Sigmoid colon (tissue), 7 donors: ENCODE results near the gene UBAP1. TPM values are rescaled to one million over a fixed set of nuclear protein-coding genes. Genes with fewer than 3 reads are reported as not detected.

Experiments used
- DNase-seq: peaks from one replicate; pipeline ENCODE4 v3.0.0-alpha.2; 2019
- H3K27ac ChIP-seq, 4 donors: fragments of 200-600 bp; sonication (generic); one replicate each; pipeline ENCODE4 v1.5.1; 2016 to 2019; ENCODE audit warnings: mild to moderate bottlenecking in 1 of 4
- H3K27me3 ChIP-seq, 3 donors: fragments of 200-600 bp; sonication (generic); one replicate each; pipeline ENCODE4 v1.5.1; 2019; ENCODE audit warnings: mild to moderate bottlenecking in 1 of 3
- H3K36me3 ChIP-seq, 4 donors: fragments of 200-600 bp; sonication (generic); one replicate each; pipeline ENCODE4 v1.5.1; 2016 to 2019
- H3K4me1 ChIP-seq, 4 donors: fragments of 200-600 bp; sonication (generic); one replicate each; pipeline ENCODE4 v1.5.1; 2017 to 2019
- H3K4me3 ChIP-seq, 4 donors: fragments of 200-600 bp; sonication (generic); one replicate each; pipeline ENCODE4 v1.5.1; 2017 to 2019; ENCODE audit warnings: mild to moderate bottlenecking in 2 of 4, moderate library complexity in 1 of 4
- H3K9me3 ChIP-seq, 4 donors: fragments of 200-600 bp in 3 of 4; sonication (generic) in 3 of 4; one replicate each; pipeline versions ENCODE4 v1.5.1 to v1.6.1; 2013 to 2019
- EP300 ChIP-seq, 4 donors: sonication (generic); formaldehyde crosslinking; IDR thresholded peaks; one replicate each; pipeline ENCODE4 v1.6.1; 2017; ENCODE audit warnings: antibody characterized with exemption in 4 of 4
- POLR2A ChIP-seq, 2 donors: fragments of 450-650 bp; IDR thresholded peaks; one replicate each; pipeline ENCODE4 v1.6.1; 2016; ENCODE audit warnings: antibody characterized with exemption in 2 of 2, mild to moderate bottlenecking in 2 of 2, moderate library complexity in 2 of 2
- POLR2AphosphoS5 ChIP-seq, 4 donors: sonication (generic); formaldehyde crosslinking; IDR thresholded peaks; one replicate each; pipeline ENCODE4 v1.6.1; 2017; ENCODE audit warnings: antibody characterized with exemption in 4 of 4
- WGBS, 2 donors: extraction: QIAGEN DNeasy Blood & Tissue Kit; methylation state at CpG; one replicate each; pipeline ENCODE4 v1.1.7; 2013; 5-methylcytosine and 5-hydroxymethylcytosine counted together
- intact Hi-C: fragments of 100-400 bp; cut with DNase I; formaldehyde crosslinking; loops from one replicate; pipeline ENCODE4 v1.15.1; 2023
- polyA plus RNA-seq, 3 donors: library from polyadenylated mRNA; stranded (reverse); fragments of 200-250 nt; gene quantifications; one replicate each; pipeline ENCODE4 v1.2.3, GENCODE V29; 2013
- total RNA-seq, 4 donors: library from RNA; depleted of rRNA; stranded (reverse); fragments of >200 nt; gene quantifications; one replicate each; pipeline ENCODE4 v1.1.0, GENCODE V29; 2016
- TF ChIP-seq, protein P1 (sequence below), 4 experiments: fragments of 450-650 bp in 3 of 4; fragments of 200-600 bp in 1 of 4; IDR thresholded peaks; one replicate each; pipeline ENCODE4 v1.5.1; 2016 to 2019; ENCODE audit warnings: antibody characterized with exemption in 4 of 4, mild to moderate bottlenecking in 3 of 4, moderate library complexity in 2 of 4
- donor health status: healthy with polysubstance abuse.
- donor health status: Bipolar disorder and iron deficiency.
- donor health status: healthy.

UBAP1 gene
- total and polyA plus RNA-seq, 7 donors = 32.8 to 52.7 (median 42.5) TPM

DNA sequence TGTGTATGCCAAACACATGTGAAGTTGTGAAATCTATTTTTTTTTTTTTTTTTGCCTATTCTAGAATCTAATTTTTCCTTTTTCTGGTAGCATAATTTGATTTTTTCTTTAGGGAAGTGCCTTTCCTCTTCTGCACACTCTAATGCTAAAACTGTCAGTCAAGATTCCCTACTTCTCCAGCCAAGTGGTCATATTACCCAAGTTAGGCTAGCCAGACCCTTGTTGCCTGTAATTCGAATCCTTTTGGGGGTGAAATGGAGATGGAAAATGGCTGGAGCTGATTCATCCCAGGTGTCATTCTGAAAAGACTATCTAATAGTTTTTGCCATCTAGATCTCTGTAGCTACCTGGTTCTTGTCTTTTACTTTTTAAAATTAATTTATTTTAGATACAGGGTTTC is 24.8 kb upstream of the UBAP1 start:
- intact Hi-C loops = no loop called here
- Histone ChIP-seq H3K9me3 (no peaks in the 10 kb centered on the region), H3K36me3 (no peaks in the 10 kb centered on the region), H3K4me1 (no peaks in the 10 kb centered on the region), H3K4me3 (no peak overlapping the region), H3K27ac (no peak overlapping the region), H3K27me3 (no peaks in the 10 kb centered on the region)
- DNase-seq = peak; percentile 1
- TF ChIP-seq POLR2A (IDR thresholded peaks at IDR 0.05) (no peak), EP300 (IDR thresholded peaks at IDR 0.05) (no peak), POLR2AphosphoS5 (IDR thresholded peaks at IDR 0.05) (no peak)
- TF ChIP-seq, protein P1, sequence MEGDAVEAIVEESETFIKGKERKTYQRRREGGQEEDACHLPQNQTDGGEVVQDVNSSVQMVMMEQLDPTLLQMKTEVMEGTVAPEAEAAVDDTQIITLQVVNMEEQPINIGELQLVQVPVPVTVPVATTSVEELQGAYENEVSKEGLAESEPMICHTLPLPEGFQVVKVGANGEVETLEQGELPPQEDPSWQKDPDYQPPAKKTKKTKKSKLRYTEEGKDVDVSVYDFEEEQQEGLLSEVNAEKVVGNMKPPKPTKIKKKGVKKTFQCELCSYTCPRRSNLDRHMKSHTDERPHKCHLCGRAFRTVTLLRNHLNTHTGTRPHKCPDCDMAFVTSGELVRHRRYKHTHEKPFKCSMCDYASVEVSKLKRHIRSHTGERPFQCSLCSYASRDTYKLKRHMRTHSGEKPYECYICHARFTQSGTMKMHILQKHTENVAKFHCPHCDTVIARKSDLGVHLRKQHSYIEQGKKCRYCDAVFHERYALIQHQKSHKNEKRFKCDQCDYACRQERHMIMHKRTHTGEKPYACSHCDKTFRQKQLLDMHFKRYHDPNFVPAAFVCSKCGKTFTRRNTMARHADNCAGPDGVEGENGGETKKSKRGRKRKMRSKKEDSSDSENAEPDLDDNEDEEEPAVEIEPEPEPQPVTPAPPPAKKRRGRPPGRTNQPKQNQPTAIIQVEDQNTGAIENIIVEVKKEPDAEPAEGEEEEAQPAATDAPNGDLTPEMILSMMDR (IDR thresholded peaks at IDR 0.05) = no peak
- 79 to 90% methylated on average over 1 of the region's 1 CpG for WGBS, 2 donors

DNA sequence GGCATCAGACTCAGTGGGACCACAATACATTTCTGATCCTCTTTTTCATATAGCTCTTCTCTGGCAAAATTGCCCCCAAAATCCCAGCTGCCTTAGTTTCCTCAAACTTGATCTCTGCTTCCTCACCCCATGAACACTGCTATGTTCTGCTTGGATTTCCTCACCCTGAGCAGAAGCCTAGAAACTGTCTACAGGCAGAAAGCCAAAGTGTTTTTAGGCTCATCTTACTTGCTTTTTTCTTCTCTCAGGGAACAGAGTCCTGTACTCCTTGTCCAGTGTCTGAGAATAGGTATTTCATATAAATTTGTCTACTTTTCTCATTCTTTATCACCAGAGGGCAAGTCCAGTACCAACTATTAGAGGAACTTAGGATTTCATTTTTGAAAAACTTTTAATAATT is 21.5 kb upstream of the UBAP1 start:
- H3K9me3 ChIP-seq = no peaks in the 10 kb centered on the region

DNA sequence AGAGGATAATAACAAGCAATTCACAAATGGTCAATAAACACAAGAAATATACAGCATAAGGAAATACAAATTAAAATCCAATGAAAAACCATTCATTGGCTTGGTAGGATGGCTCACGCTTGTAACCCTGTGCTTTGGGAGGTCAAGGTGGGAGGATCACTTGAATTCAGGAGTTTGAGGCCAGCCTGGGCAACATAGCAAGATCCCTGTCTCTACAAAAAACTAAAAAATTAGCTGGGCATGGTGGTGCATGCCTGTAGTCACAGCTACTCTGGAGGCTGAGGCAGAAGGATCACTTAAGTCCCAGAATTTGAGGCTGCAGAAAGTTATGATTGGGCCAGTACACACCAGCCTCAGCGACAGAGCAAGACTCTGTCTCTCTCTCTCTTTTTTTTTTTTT is 20.9 kb upstream of the UBAP1 start:
- Histone ChIP-seq H3K9me3 (no peaks in the 10 kb centered on the region), H3K4me3 (no peak overlapping the region), H3K36me3 (no peaks in the 10 kb centered on the region), H3K27me3 (no peaks in the 10 kb centered on the region), H3K4me1 (no peaks in the 10 kb centered on the region), H3K27ac (no peak overlapping the region)
- intact Hi-C loops = no loop called here
- TF ChIP-seq POLR2A (IDR thresholded peaks at IDR 0.05) = no peak
- TF ChIP-seq POLR2AphosphoS5 (IDR thresholded peaks at IDR 0.05) = no peak
- no peak for TF ChIP-seq EP300 (IDR thresholded peaks at IDR 0.05)
- TF ChIP-seq, protein P1 (IDR thresholded peaks at IDR 0.05) = no peak
- WGBS, 2 donors = 94% methylated on average over 2 of the region's 2 CpGs
- DNase-seq = no peak

More for the DNA sequence above, 21.5 kb upstream of the UBAP1 start:
- no peak overlapping the region for H3K4me3 ChIP-seq
- TF ChIP-seq EP300 (IDR thresholded peaks at IDR 0.05) = no peak
- no peak for TF ChIP-seq POLR2A (IDR thresholded peaks at IDR 0.05)
- TF ChIP-seq, protein P1 (IDR thresholded peaks at IDR 0.05) = no peak
- no peak for TF ChIP-seq POLR2AphosphoS5 (IDR thresholded peaks at IDR 0.05)
- no peaks in the 10 kb centered on the region for H3K36me3 ChIP-seq
- H3K27me3 ChIP-seq = no peaks in the 10 kb centered on the region
- H3K4me1 ChIP-seq = no peaks in the 10 kb centered on the region
- DNase-seq = no peak
- intact Hi-C loops = no loop called here
- no peak overlapping the region for H3K27ac ChIP-seq

DNA sequence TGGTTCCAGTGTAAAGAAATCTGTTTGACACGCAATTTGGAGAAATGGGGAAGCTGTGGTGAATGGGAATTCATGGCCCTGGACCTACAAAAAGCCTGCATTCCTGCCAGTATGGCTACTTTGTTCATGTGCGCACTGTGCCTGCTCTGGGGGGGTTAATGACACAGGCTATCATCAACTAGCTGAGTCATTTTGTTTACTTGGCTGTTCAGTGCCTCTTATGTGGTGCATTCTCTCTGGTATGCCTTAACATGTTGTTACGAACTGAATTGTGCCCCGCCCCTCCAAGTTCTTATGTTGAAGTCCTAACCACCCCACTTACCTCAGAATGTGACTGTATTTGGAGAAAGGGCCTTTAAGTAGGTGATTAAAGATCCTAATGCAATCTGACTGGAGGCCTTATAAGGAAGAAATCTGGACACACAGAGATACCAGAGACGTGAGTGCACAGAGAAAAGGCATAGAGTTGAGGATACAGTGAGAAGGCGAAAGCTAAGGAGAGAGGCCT is 20.4 kb upstream of the UBAP1 start:
- no peak overlapping the region for H3K4me3 ChIP-seq
- no peaks in the 10 kb centered on the region for H3K9me3 ChIP-seq
- TF ChIP-seq EP300 (IDR thresholded peaks at IDR 0.05) = no peak
- no peak for TF ChIP-seq POLR2AphosphoS5 (IDR thresholded peaks at IDR 0.05)
- TF ChIP-seq, protein P1 (IDR thresholded peaks at IDR 0.05) = no peak
- TF ChIP-seq POLR2A (IDR thresholded peaks at IDR 0.05) = no peak
- H3K27ac ChIP-seq = no peak overlapping the region
- H3K27me3 ChIP-seq = no peaks in the 10 kb centered on the region
- DNase-seq = no peak
- 53 to 73% methylated on average over 6 of the region's 6 CpGs for WGBS, 2 donors
- H3K36me3 ChIP-seq = no peaks in the 10 kb centered on the region
- intact Hi-C loops = no loop called here
- H3K4me1 ChIP-seq = no peaks in the 10 kb centered on the region

DNA sequence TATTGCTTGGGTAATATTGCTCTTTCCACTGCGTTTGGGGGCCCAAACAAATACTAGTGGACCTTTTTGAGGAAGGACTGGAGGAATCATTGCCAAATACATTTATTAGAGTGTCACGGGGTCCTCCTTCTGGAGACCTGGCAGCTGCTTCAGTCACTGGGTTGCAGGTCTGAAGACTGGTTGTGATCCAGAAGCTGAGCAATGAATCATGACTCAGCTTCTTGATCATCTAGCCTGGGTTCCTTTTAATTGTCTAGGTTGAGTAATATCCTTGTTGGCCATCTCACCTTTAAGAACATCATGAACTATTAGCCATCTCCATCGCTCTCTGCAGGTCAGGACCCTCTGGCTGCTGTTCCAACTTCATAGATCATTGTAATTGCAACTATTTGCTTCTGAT is 15.4 kb upstream of the UBAP1 start:
- 79 to 89% methylated on average over 3 of the region's 3 CpGs for WGBS, 2 donors
- no peak for DNase-seq

More for the DNA sequence above, 15.4 kb upstream of the UBAP1 start:
- intact Hi-C loops = no loop called here
- Histone ChIP-seq H3K36me3 (no peaks in the 10 kb centered on the region), H3K27me3 (no peaks in the 10 kb centered on the region), H3K9me3 (no peaks in the 10 kb centered on the region), H3K4me3 (no peak overlapping the region), H3K27ac (no peak overlapping the region), H3K4me1 (peaks cover 0 to 4% (median 0%) of the 10 kb centered on the region in 4 donors)
- TF ChIP-seq POLR2A (IDR thresholded peaks at IDR 0.05) (no peak), POLR2AphosphoS5 (IDR thresholded peaks at IDR 0.05) (peak in 1 of 4 donors; percentile 37)
